ENCODE data around the gene TMEM209.

GRCh38 chr7:130114776-130115175, 90.4 kb downstream of the TMEM209 start:
- TF ChIP-seq CTCF (IDR thresholded peaks at IDR 0.05; ENCODE audit: insufficient read depth, low read length, poor library complexity, severe bottlenecking) (no peak), EZH2phosphoT487 (conservative IDR thresholded peaks at IDR 0.05; ENCODE audit: low read length) (no peak)

All from SU-DHL-6 (cell line).